ENCODE results near the gene FLT3LG. TPM values are rescaled to one million over a fixed set of nuclear protein-coding genes. Genes with fewer than 3 reads are reported as not detected.

Gene FLT3LG
- total RNA-seq, 2 experiments from 2014 or later = 250 to 282 TPM

DNA sequence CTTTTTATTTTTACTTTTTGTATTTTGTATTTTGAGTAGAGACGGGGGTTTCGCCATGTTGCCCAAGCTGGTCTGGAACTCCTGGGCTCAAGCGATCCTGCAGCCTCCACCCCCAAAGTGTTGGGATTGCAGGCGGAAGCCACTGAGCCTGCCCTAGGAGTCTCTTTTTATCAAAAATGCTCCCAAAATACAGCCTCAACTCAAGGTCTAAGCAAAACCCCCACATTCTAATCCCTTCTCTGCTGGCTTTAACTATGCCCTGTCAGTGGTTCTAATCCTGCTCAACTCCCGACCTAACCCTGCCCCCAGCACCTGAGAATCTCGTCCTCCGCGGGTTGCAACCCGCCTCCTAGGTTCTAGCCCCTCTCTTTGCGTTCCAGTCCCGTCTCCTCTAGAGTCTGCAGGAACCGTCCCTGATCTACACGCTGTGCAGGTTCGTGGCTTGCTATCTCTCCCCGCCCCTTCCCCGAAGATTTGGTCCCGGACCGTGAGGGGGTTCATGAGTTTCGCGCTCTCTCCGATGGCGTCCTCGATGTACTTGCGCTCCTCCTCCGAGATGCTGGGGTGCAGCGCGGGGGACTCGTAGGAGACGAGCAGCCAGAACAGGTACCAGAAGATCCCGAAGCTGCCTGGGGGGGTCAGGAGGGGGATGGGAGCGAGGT is 40.6 kb upstream of the FLT3LG start:
- H3K4me3 Mint-ChIP-seq = peak overlapping the region; percentile 57
- peak overlapping the region; percentile 46 for H3K27ac Mint-ChIP-seq
- no peaks in the 10 kb centered on the region for H3K9me3 Mint-ChIP-seq
- POLR2A ChIA-PET = interaction anchor here (0.9 to 1.0 kb wide), 3 partner anchors 9 to 17 kb away, joined by 3 to 4 read pairs (median 3); no protein-coding TSS in a partner anchor
- H3K27me3 Mint-ChIP-seq = peaks cover 92% of the 10 kb centered on the region
- peaks cover 26% of the 10 kb centered on the region for H3K4me1 Mint-ChIP-seq
- no peaks in the 10 kb centered on the region for H3K36me3 Mint-ChIP-seq
- ATAC-seq (ENCODE audit: low read depth) = no peak
- no peak for DNase-seq

DNA sequence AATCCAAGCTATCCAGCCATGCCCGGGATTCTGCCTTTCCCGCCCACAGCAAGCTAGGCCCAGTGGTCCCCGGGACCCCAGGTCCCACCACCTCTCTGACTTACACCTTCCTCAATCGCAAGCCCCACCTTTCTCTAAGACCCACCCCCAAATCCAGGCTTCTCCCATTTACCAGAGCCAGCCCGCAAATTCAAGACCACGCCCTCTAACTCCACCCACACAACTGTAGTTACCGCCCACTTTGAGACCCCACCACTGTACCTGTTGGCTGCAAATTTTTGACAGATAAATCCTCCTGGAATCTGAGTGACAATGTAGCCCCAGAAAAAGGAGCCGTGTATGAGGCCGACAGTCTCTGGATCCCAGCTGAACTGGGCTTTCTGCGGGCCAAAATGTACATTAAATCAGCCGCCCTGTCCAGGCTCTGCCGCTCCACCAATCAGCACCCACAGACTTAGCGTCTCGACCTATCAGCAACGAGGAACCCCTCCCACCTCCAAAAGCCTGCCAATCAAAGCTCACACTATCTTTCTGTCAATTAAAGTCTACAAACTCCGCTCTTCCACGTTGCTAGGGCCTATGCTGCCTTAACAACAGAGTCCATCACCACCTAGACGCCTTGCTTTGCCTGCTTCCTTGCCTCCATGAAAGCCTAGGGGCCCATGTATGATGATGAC is 39.0 kb upstream of the FLT3LG start:
- DNase-seq = no peak
- H3K27ac Mint-ChIP-seq = no peak overlapping the region
- POLR2A ChIA-PET = no interaction called here
- ATAC-seq (ENCODE audit: low read depth) = no peak
- peaks cover 94% of the 10 kb centered on the region for H3K27me3 Mint-ChIP-seq
- H3K4me3 Mint-ChIP-seq = no peak overlapping the region
- H3K9me3 Mint-ChIP-seq = no peaks in the 10 kb centered on the region
- H3K4me1 Mint-ChIP-seq = peaks cover 21% of the 10 kb centered on the region
- H3K36me3 Mint-ChIP-seq = no peaks in the 10 kb centered on the region

DNA sequence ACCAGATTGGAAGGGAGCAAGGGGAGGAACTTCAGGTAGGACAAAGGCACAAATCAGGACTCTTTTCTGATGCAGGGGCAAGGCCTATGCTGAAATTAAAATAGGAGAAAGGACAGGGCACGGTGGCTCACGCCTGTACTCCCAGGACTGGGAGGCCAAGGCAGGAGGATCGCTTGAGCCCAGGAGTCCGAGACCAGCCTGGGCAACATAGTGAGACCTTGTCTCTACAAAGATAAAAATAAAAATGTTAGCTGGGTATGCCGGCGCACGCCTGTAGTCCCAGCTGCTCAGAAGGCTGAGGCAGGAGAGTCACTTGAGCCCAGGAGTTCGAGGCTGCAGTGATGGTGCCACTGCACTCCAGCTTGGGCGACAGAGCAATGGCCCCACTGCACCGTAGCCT is 38.3 kb upstream of the FLT3LG start:
- POLR2A ChIA-PET = interaction anchor here (0.8 to 0.9 kb wide), 2 partner anchors 18 to 44 kb away, joined by 3 to 4 read pairs; partner anchors contain the start of gene ALDH16A1
- ATAC-seq (ENCODE audit: low read depth) (no peak), DNase-seq (no peak)
- H3K4me3 Mint-ChIP-seq = no peak overlapping the region
- peaks cover 97% of the 10 kb centered on the region for H3K27me3 Mint-ChIP-seq
- no peaks in the 10 kb centered on the region for H3K36me3 Mint-ChIP-seq
- no peaks in the 10 kb centered on the region for H3K9me3 Mint-ChIP-seq
- H3K4me1 Mint-ChIP-seq = peaks cover 21% of the 10 kb centered on the region
- H3K27ac Mint-ChIP-seq = no peak overlapping the region

DNA sequence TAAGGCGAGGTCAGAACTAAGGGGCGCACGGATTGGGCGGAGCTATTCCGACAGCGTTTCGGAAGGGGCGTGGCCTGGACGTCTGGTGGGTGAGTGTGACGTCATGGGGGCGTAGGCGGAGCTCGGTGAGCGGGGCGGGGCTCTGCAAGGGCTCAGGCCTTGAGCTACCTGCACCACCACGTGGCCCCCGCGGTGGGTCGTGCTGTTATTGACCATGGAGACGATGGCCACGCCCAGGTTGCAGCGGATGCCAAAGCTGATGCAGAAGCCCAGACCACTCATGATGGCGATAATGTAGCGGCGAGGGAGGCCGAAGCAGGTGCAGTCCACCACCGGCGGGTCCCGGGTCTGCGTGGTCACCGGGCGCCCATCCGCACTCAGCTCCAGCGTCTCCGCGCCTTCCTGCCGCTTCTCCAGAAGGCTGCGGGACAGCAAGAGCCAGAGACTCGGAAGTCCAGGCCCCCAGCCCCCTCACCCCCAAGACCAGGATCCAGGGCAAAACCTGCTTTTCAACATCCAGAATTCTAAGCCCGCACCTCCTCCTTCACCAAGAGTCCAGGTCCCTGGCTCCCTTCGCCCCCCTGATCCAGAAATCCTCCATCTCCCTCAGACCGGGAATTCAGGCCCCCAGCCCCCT is 37.5 kb upstream of the FLT3LG start:
- no peaks in the 10 kb centered on the region for H3K9me3 Mint-ChIP-seq
- ATAC-seq (ENCODE audit: low read depth) = no peak
- H3K36me3 Mint-ChIP-seq = no peaks in the 10 kb centered on the region
- no peak overlapping the region for H3K4me3 Mint-ChIP-seq
- POLR2A ChIA-PET = interaction anchor here (0.8 to 0.9 kb wide), 2 partner anchors 17 to 45 kb away, joined by 3 to 4 read pairs; partner anchors contain the start of gene ALDH16A1
- H3K27ac Mint-ChIP-seq = no peak overlapping the region
- DNase-seq = peak; percentile 73
- peaks cover 23% of the 10 kb centered on the region for H3K4me1 Mint-ChIP-seq
- H3K27me3 Mint-ChIP-seq = peaks cover 96% of the 10 kb centered on the region

DNA sequence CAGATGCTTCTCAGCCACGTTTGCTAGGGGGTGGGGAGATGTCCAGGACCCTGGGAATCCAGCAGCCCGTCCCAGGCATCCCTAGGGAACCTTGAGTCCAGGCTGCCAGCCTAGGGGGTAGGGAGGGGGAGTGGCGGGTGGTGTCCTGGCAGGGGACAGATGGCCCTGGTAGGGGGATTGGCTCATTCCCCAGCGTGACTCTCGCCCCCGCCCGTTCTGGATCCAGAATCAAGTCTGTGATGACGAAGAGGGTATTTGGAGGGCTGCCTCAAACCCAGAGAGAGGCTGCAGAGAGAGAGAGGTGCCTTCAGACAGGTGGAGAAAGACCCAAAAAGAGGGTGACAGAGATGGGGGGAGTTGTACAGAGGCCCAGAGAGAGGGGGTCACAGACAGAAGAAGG is 36.8 kb upstream of the FLT3LG start:
- DNase-seq = no peak
- POLR2A ChIA-PET = no interaction called here
- H3K27me3 Mint-ChIP-seq = peaks cover 96% of the 10 kb centered on the region

DNA sequence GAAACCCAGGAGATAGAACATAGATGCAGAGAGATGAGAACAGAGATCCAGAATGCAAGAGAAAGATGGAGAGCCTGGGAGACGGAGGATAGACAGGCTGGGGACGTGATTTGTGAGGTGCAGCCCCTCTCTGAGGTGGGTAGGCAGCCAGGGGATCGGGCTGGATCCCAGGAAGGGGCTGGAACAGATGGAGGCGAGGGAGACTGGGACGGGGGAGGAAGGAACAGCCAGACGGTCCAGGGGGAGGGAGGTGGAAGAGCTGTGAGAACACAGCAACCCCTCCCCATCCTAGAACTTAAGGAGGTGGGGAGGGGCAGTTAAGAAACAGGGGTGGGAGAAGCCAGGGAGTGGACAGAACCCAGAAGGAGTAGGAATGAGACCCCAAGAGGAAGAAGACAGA is 35.8 kb upstream of the FLT3LG start:
- H3K4me3 Mint-ChIP-seq = no peak overlapping the region
- POLR2A ChIA-PET = no interaction called here
- no peak for ATAC-seq (ENCODE audit: low read depth)
- peaks cover 29% of the 10 kb centered on the region for H3K4me1 Mint-ChIP-seq
- no peak for DNase-seq
- peaks cover 91% of the 10 kb centered on the region for H3K27me3 Mint-ChIP-seq
- H3K36me3 Mint-ChIP-seq = no peaks in the 10 kb centered on the region
- no peak overlapping the region for H3K27ac Mint-ChIP-seq
- no peaks in the 10 kb centered on the region for H3K9me3 Mint-ChIP-seq

More for the DNA sequence above, 36.8 kb upstream of the FLT3LG start:
- H3K36me3 Mint-ChIP-seq = no peaks in the 10 kb centered on the region
- no peaks in the 10 kb centered on the region for H3K9me3 Mint-ChIP-seq
- ATAC-seq (ENCODE audit: low read depth) = no peak
- no peak overlapping the region for H3K27ac Mint-ChIP-seq
- H3K4me1 Mint-ChIP-seq = peaks cover 27% of the 10 kb centered on the region
- H3K4me3 Mint-ChIP-seq = no peak overlapping the region

DNA sequence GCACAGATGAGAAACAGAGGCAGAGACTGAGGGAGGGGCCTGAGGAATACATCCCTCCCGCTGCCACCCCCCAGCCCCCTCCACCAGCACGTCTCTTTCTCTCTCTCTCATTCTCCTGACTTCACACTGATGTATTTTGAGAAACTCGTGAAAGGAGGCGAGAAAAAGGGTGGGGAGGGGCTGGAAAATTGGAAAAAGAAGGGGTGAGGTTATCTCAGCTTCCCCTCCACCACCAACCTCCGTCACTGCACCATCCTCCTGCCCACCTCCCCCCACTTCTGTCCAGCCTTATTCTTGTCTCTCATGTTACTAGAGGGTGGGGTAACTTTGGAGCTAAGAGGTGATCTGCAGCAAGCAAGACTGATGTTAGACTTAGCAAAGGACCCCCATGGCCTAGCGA is 34.2 kb upstream of the FLT3LG start:
- H3K36me3 Mint-ChIP-seq = peaks cover 2% of the 10 kb centered on the region
- H3K9me3 Mint-ChIP-seq = no peaks in the 10 kb centered on the region
- H3K4me3 Mint-ChIP-seq = no peak overlapping the region
- peaks cover 32% of the 10 kb centered on the region for H3K4me1 Mint-ChIP-seq
- DNase-seq = no peak
- no peak for ATAC-seq (ENCODE audit: low read depth)
- POLR2A ChIA-PET = interaction anchor here (1.3 to 1.6 kb wide), 3 partner anchors 13 to 50 kb away, joined by 3 read pairs; partner anchors contain the start of gene ALDH16A1
- H3K27me3 Mint-ChIP-seq = peaks cover 77% of the 10 kb centered on the region
- H3K27ac Mint-ChIP-seq = no peak overlapping the region

DNA sequence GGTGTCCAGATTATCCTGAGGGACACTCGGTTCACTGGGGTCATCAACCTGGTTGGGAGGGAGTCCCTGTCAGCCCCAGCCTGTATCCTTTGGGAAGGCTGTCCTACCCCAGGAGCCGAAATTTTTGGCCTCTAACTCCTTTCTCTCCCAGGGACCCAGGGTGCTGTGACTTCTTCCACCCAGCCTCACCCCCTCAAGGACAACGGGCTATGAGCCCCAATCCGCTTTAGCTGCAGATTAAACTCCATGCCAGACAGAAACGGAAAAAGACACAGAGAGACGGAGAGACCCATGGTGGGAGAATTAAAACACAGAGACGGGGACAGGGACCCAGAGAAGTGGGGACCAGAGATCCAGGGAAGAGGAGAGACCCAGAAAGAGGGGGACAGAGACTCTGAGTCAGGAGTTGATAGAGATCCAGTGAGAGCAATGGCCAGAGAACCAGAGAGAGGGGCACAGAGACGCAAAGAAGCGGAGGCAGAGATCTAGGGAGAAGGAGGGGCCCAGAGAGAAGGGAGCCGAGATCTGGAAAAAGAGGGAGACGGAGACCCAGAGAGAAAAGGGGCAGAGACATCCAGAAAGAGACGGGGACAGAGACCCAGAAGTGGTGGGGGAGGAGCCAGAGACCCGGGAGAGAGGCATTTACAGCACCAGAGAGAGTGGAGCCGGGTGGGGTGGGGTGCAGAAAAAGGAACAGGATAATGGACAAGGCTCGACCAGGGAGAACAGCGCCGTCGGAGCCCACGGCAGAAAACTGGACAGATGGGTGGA is 33.4 kb upstream of the FLT3LG start:
- no peak for ATAC-seq (ENCODE audit: low read depth)
- POLR2A ChIA-PET = interaction anchor here (1.1 to 1.6 kb wide), 4 partner anchors 13 to 50 kb away, joined by 3 read pairs; partner anchors contain the start of gene ALDH16A1
- no peaks in the 10 kb centered on the region for H3K9me3 Mint-ChIP-seq
- no peak overlapping the region for H3K27ac Mint-ChIP-seq
- peaks cover 35% of the 10 kb centered on the region for H3K4me1 Mint-ChIP-seq
- H3K4me3 Mint-ChIP-seq = peak overlapping the region; percentile 51
- H3K27me3 Mint-ChIP-seq = peaks cover 69% of the 10 kb centered on the region
- DNase-seq = no peak
- peaks cover 2% of the 10 kb centered on the region for H3K36me3 Mint-ChIP-seq

DNA sequence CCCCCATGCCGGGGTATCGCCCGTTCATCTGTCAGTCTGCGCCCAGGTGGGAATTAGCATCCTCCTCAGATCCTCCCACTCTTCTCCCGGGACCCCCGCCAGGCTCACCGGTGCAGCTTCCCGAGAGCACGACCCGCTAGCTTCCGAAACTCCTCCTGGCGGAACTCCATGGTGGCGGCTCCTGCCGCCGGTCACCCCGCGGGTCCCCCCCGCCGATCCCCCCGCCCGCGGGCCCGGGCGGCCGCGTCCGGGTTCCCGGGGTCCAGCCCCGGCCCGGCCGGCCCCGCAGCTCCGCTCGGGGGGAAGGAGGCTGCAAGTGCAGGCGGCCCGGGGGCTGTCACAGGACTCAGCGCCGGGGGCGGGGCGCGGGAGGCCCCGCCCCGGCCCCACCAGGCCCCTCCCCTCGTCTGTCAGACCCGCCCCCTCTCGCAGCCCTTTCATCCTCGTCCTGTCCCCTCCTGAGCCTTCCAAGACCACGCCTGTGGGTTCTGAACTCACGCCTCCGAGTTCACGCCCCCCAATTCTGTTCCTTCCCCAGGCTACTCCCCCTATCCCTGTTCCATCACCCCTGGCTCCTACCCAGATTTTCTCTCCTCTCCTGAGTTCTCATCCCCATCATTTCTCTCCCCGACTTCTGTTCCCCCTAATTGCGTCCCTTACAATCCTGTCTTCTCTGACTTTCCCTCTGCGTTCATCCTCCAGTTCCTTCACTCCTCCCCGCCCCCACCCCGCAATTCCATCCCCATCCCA is 32.6 kb upstream of the FLT3LG start, which contains the start of gene SLC17A7:
TSS of gene SLC17A7 (minus strand) at position 318 of the 750 bp plus-strand sequence. CDS start at position 170, 148 bp downstream.
- Mint-ChIP-seq H3K27me3 (peaks cover 61% of the 10 kb centered on the region), H3K9me3 (no peaks in the 10 kb centered on the region), H3K4me1 (peaks cover 31% of the 10 kb centered on the region), H3K27ac (peak within 1 kb of the TSS; percentile 64), H3K4me3 (peak within 1 kb of the TSS; percentile 87), H3K36me3 (peaks cover 3% of the 10 kb centered on the region)
- no peak for DNase-seq
- POLR2A ChIA-PET = interaction anchor here (1.1 to 1.6 kb wide), 3 partner anchors 28 to 51 kb away, joined by 3 to 4 read pairs (median 3); no protein-coding TSS in a partner anchor
- ATAC-seq (ENCODE audit: low read depth) = peak; percentile 7

DNA sequence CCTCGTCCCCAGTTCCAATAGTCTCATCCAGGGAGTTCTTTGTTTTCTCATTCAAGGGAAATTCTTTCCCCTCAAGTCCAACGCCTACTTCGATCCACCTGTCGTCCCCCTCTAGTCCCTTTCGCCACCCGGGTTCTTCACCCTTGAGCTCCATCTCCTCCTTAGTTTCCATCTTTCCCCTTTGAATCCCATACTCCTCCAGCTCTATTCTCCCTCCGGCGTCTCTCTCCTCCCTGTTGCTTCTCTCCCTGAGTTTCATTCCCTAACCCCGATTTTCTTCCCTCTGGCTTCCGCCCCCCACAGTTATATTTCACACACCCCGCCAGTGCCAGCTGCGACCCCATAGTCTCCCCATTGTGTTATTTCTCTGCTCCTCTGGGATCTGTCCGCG is 32.1 kb upstream of the FLT3LG start:
- Mint-ChIP-seq H3K27ac (peak overlapping the region; percentile 64), H3K4me1 (peaks cover 29% of the 10 kb centered on the region), H3K9me3 (no peaks in the 10 kb centered on the region), H3K36me3 (peaks cover 3% of the 10 kb centered on the region), H3K27me3 (peaks cover 55% of the 10 kb centered on the region), H3K4me3 (peak overlapping the region; percentile 87)
- DNase-seq (no peak), ATAC-seq (ENCODE audit: low read depth) (no peak)
- POLR2A ChIA-PET = interaction anchor here (1.1 to 1.6 kb wide), 3 partner anchors 27 to 32 kb away, joined by 3 to 10 read pairs (median 4); no protein-coding TSS in a partner anchor

DNA sequence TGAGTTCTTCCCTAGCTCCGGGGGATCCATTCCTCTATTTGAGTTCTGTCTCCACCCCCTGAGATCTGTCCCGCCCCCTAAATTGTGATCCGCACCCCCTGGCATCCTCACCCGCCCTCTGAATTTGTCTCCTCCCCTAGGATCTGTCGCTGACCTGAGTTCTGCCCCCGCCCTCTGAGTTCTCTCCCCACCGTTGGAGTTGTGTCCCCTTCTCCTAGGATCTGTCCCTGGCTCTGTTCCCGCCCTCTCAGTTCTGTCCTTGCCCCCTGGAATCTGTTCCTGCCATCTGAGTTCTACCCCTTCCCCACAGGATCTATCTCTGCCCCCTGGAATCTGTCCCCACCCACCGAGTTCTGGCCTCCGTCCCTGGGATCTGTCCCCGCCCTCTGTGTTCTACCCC is 31.7 kb upstream of the FLT3LG start:
- Mint-ChIP-seq H3K27ac (peak overlapping the region; percentile 64), H3K36me3 (peaks cover 3% of the 10 kb centered on the region), H3K4me1 (peaks cover 29% of the 10 kb centered on the region)

DNA sequence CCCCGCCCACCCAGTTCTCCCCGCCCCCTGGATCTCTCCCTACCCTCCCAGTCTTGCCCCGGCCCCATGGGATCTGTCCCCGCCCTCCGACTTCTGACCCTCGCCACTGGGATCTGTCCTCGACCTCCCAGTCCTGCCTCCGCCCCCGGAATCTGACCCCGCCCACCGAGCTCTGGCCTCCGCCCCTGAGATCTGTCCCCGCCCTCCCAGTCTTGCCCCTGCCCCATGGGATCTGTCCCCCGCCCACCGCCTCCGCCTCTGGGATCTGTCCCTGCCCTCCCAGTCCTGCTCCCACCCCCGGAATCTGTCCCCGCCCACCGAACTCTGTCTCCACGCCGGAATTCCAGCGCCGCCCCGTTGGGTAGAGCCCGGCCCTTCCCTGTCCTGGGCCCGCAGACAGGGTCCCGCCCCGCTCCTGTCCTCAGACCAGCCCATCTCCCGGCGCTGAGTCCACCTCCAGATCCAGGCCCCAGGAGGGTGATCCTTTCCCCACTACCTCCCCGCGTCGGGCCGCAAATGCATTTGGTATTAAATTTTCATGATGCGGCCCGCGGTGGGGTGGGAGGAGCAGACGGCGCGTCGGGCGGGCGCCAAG is 31.1 kb upstream of the FLT3LG start:
- DNase-seq (peak; percentile 76), ATAC-seq (ENCODE audit: low read depth) (peak; percentile 12)
- Mint-ChIP-seq H3K27me3 (peaks cover 46% of the 10 kb centered on the region), H3K27ac (peak overlapping the region; percentile 91), H3K4me1 (peaks cover 29% of the 10 kb centered on the region), H3K36me3 (peaks cover 3% of the 10 kb centered on the region), H3K9me3 (no peaks in the 10 kb centered on the region), H3K4me3 (peak overlapping the region; percentile 87)
- POLR2A ChIA-PET = interaction anchor here (0.6 to 1.6 kb wide), 7 partner anchors 9 to 53 kb away, joined by 3 to 10 read pairs (median 4); partner anchors contain the start of genes ALDH16A1 and PIH1D1

More for the DNA sequence above, 31.7 kb upstream of the FLT3LG start:
- Mint-ChIP-seq H3K4me3 (peak overlapping the region; percentile 87), H3K27me3 (peaks cover 51% of the 10 kb centered on the region), H3K9me3 (no peaks in the 10 kb centered on the region)
- DNase-seq (no peak), ATAC-seq (ENCODE audit: low read depth) (no peak)
- POLR2A ChIA-PET = interaction anchor here (0.6 to 1.6 kb wide), 6 partner anchors 9 to 51 kb away, joined by 3 to 10 read pairs (median 4); partner anchors contain the start of genes ALDH16A1 and PIH1D1

All from activated naive CD8-positive, alpha-beta T cell treated with anti-CD3 and anti-CD28 coated beads, Interleukin-2, amount 10 ng/mL, durations not matched to agents 7 days and 5 days (primary cell).